ENCODE measurements around the gene DDX1.

DNA sequence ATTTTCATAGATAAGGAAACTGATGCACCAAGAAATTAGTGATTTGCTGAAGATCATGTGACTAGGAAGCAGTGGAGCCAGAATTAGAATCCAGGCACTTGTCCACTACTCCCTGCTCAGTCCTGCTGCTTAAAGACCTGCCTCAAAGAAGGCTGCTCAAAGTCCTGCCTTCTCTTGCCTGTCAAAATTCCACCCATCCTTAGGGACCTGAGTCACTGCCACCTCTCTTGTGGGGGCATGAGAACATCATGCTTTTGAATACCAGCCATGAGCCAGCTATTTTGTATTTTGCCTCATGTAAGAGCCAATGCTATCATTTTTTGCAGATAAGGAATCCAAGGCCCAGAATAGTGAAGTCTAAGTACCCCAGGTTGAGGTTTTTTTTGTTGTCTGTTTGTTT, 47.1 kb downstream of the DDX1 start:
- TF ChIP-seq, protein P1, sequence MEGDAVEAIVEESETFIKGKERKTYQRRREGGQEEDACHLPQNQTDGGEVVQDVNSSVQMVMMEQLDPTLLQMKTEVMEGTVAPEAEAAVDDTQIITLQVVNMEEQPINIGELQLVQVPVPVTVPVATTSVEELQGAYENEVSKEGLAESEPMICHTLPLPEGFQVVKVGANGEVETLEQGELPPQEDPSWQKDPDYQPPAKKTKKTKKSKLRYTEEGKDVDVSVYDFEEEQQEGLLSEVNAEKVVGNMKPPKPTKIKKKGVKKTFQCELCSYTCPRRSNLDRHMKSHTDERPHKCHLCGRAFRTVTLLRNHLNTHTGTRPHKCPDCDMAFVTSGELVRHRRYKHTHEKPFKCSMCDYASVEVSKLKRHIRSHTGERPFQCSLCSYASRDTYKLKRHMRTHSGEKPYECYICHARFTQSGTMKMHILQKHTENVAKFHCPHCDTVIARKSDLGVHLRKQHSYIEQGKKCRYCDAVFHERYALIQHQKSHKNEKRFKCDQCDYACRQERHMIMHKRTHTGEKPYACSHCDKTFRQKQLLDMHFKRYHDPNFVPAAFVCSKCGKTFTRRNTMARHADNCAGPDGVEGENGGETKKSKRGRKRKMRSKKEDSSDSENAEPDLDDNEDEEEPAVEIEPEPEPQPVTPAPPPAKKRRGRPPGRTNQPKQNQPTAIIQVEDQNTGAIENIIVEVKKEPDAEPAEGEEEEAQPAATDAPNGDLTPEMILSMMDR (conservative IDR thresholded peaks at IDR 0.05; ENCODE audit: low read length), result no peak
- TF ChIP-seq EZH2phosphoT487 (IDR thresholded peaks at IDR 0.05; ENCODE audit: borderline replicate concordance), result no peak

All from Loucy (cell line).